Ectodermal cell (in vitro differentiated cells): Measurements from ENCODE around the gene TLR9.

Experiments used
- H3K27ac ChIP-seq: 2 replicates; pipeline ENCODE4 v1.7.0; 2013; ENCODE audit warnings: mild to moderate bottlenecking, low read depth, low read length; ENCODE audit not compliant: insufficient read depth, poor library complexity, severe bottlenecking
- H3K27me3 ChIP-seq: 2 replicates; pipeline ENCODE4 v1.7.0; 2013; ENCODE audit warnings: mild to moderate bottlenecking, low read length; ENCODE audit not compliant: insufficient read depth, control insufficient read depth, poor library complexity, severe bottlenecking
- H3K36me3 ChIP-seq: one replicate; pipeline ENCODE4 v1.7.0; 2013; ENCODE audit warnings: low read length; ENCODE audit not compliant: control insufficient read depth, insufficient read depth
- H3K4me1 ChIP-seq: one replicate; pipeline ENCODE4 v1.7.0; 2013; ENCODE audit warnings: low read length; ENCODE audit not compliant: control insufficient read depth, insufficient read depth
- H3K4me3 ChIP-seq: 2 replicates; pipeline ENCODE4 v1.7.0; 2013; ENCODE audit warnings: low read depth, low read length, control low read depth; ENCODE audit not compliant: insufficient read depth
- H3K9me3 ChIP-seq: 2 replicates; pipeline ENCODE4 v1.7.0; 2013; ENCODE audit warnings: mild to moderate bottlenecking, low read length, moderate library complexity; ENCODE audit not compliant: control insufficient read depth
- WGBS, 2 experiments: methylation state at CpG; one replicate each; pipeline ENCODE4 v1.1.7; 2013; ENCODE audit warnings: missing lambda C conversion rate in 2 of 2; 5-methylcytosine and 5-hydroxymethylcytosine counted together

TLR9 gene

GRCh38 chr3:52203701-52204100 lies 21.7 kb downstream of the TLR9 start:
- Histone ChIP-seq H3K27me3 (no peaks in the 10 kb centered on the region), H3K9me3 (no peaks in the 10 kb centered on the region), H3K36me3 (peaks cover 70% of the 10 kb centered on the region), H3K27ac (no peak overlapping the region), H3K4me3 (no peak overlapping the region), H3K4me1 (peaks cover 8% of the 10 kb centered on the region)
- WGBS, 2 experiments: 95 to 100% methylated on average over 1 of the region's 1 CpG

- no peak overlapping the region for H3K27ac ChIP-seq
- peaks cover 58% of the 10 kb centered on the region for H3K36me3 ChIP-seq
- H3K4me1 ChIP-seq: peaks cover 10% of the 10 kb centered on the region
- H3K4me3 ChIP-seq: no peak overlapping the region
- no peaks in the 10 kb centered on the region for H3K27me3 ChIP-seq
- no peaks in the 10 kb centered on the region for H3K9me3 ChIP-seq
- 97 to 98% methylated on average over 4 of the region's 4 CpGs for WGBS, 2 experiments
These were observed 22.9 kb downstream of the TLR9 start for GRCh38 chr3:52202384-52203077.

GRCh38 chr3:52200981-52201679 lies 24.3 kb downstream of the TLR9 start:
- H3K36me3 ChIP-seq: peaks cover 49% of the 10 kb centered on the region
- H3K4me3 ChIP-seq: no peak overlapping the region
- H3K4me1 ChIP-seq: peaks cover 17% of the 10 kb centered on the region
- 90 to 95% methylated on average over 4 to 5 of the region's 5 CpGs for WGBS, 2 experiments
- no peaks in the 10 kb centered on the region for H3K9me3 ChIP-seq
- H3K27ac ChIP-seq: no peak overlapping the region
- no peaks in the 10 kb centered on the region for H3K27me3 ChIP-seq

GRCh38 chr3:52198643-52199608 lies 26.5 kb downstream of the TLR9 start:
- WGBS, 2 experiments: 61 to 62% methylated on average over 14 of the region's 14 CpGs
- Histone ChIP-seq H3K4me1 (peaks cover 17% of the 10 kb centered on the region), H3K9me3 (no peaks in the 10 kb centered on the region), H3K36me3 (peaks cover 27% of the 10 kb centered on the region), H3K4me3 (peak overlapping the region; percentile 92), H3K27ac (no peak overlapping the region), H3K27me3 (no peaks in the 10 kb centered on the region)

GRCh38 chr3:52197842-52198625 lies 27.4 kb downstream of the TLR9 start, which contains the start of gene ALAS1:
TSS of gene ALAS1 (plus strand) at chr3:52198160. CDS start at chr3:52199242, 1,082 bp downstream.
- Histone ChIP-seq H3K4me3 (peak within 1 kb of the TSS; percentile 92), H3K4me1 (peaks cover 17% of the 10 kb centered on the region), H3K9me3 (no peaks in the 10 kb centered on the region), H3K36me3 (peaks cover 19% of the 10 kb centered on the region), H3K27me3 (no peaks in the 10 kb centered on the region), H3K27ac (no peak within 1 kb of the TSS)
- WGBS, 2 experiments: 1% methylated on average over 71 of the region's 71 CpGs

GRCh38 chr3:52197499-52197841 lies 28.0 kb downstream of the TLR9 start:
- WGBS, 2 experiments: 62 to 69% methylated on average over 10 of the region's 10 CpGs
- peak overlapping the region; percentile 92 for H3K4me3 ChIP-seq
- H3K27me3 ChIP-seq: no peaks in the 10 kb centered on the region

GRCh38 chr3:52196977-52197376 lies 28.5 kb downstream of the TLR9 start:
- Histone ChIP-seq H3K36me3 (peaks cover 9% of the 10 kb centered on the region), H3K4me3 (no peak overlapping the region), H3K27me3 (no peaks in the 10 kb centered on the region), H3K9me3 (no peaks in the 10 kb centered on the region), H3K4me1 (peaks cover 17% of the 10 kb centered on the region), H3K27ac (no peak overlapping the region)
- WGBS, 2 experiments: 87 to 92% methylated on average over 3 of the region's 3 CpGs

More at GRCh38 chr3:52197499-52197841, 28.0 kb downstream of the TLR9 start:
- Histone ChIP-seq H3K36me3 (peaks cover 13% of the 10 kb centered on the region), H3K9me3 (no peaks in the 10 kb centered on the region), H3K27ac (no peak overlapping the region), H3K4me1 (peaks cover 17% of the 10 kb centered on the region)

GRCh38 chr3:52195823-52196331 lies 29.6 kb downstream of the TLR9 start:
- 90 to 93% methylated on average over 10 of the region's 10 CpGs for WGBS, 2 experiments
- no peaks in the 10 kb centered on the region for H3K27me3 ChIP-seq
- no peak overlapping the region for H3K4me3 ChIP-seq
- H3K9me3 ChIP-seq: no peaks in the 10 kb centered on the region
- H3K4me1 ChIP-seq: peaks cover 17% of the 10 kb centered on the region
- no peak overlapping the region for H3K27ac ChIP-seq
- H3K36me3 ChIP-seq: no peaks in the 10 kb centered on the region

- WGBS, 2 experiments: 87 to 93% methylated on average over 3 of the region's 3 CpGs
- H3K4me3 ChIP-seq: no peak overlapping the region
- H3K27ac ChIP-seq: no peak overlapping the region
These were observed 30.2 kb downstream of the TLR9 start for GRCh38 chr3:52195291-52195597.

More at GRCh38 chr3:52195291-52195597, 30.2 kb downstream of the TLR9 start:
- Histone ChIP-seq H3K9me3 (no peaks in the 10 kb centered on the region), H3K36me3 (no peaks in the 10 kb centered on the region), H3K4me1 (peaks cover 21% of the 10 kb centered on the region), H3K27me3 (no peaks in the 10 kb centered on the region)
